GM12891 (cell line): Measurements from ENCODE around the gene RTN4RL1.

ENCODE experiments used
- DNase-seq: peaks from one replicate; pipeline ENCODE4 v3.0.0; 2011; ENCODE audit warnings: low spot score; ENCODE audit not compliant: insufficient read length
- FAIRE-seq: peaks from 2 replicates; lab custom pipeline; 2011; peaks lifted over from hg19 to GRCh38; lab: Jason Lieb, UNC
- PAX5 ChIP-seq: IDR thresholded peaks from 2 replicates; pipeline ENCODE4 v1.6.1; 2011; ENCODE audit warnings: low read length, moderate library complexity, mild to moderate bottlenecking; ENCODE audit not compliant: insufficient read depth, severe bottlenecking
- POLR2A ChIP-seq: IDR thresholded peaks from 2 replicates; pipeline ENCODE4 v1.6.1; 2011; ENCODE audit warnings: low read depth, low read length, control low read depth
- POLR2AphosphoS5 ChIP-seq: IDR thresholded peaks from 2 replicates; pipeline ENCODE4 v1.6.1; 2011; ENCODE audit warnings: low read depth, low read length, control low read depth
- POU2F2 ChIP-seq: IDR thresholded peaks from 2 replicates; pipeline ENCODE4 v1.6.1; 2011; ENCODE audit warnings: low read depth, mild to moderate bottlenecking, control low read depth, low read length, moderate library complexity
- SPI1 ChIP-seq: IDR thresholded peaks from 2 replicates; pipeline ENCODE4 v1.6.1; 2011; ENCODE audit warnings: low read depth, low read length, control low read depth
- TAF1 ChIP-seq: IDR thresholded peaks from 2 replicates; pipeline ENCODE4 v1.6.1; 2011; ENCODE audit warnings: low read depth, low read length, control low read depth

The RTN4RL1 gene

GRCh38 chr17:2059547-2060384 is 34.6 kb upstream of the RTN4RL1 start:
- TF ChIP-seq SPI1: no peak
- no peak for TF ChIP-seq POU2F2
- no peak; the same call in none of the 2 replicates for TF ChIP-seq POLR2AphosphoS5
- TF ChIP-seq TAF1: no peak
- no peak for TF ChIP-seq PAX5
- TF ChIP-seq POLR2A: no peak; the same call in none of the 2 replicates
- FAIRE-seq (no peak), DNase-seq (no peak)

- no peak for FAIRE-seq
- peak; percentile 70 for DNase-seq
- TF ChIP-seq POLR2A (0 out of 2 replicates have a peak, but pooled peaks have one; percentile 53), POU2F2 (peak; percentile 60; the same call in 1 of the 2 replicates), PAX5 (no peak), SPI1 (no peak), POLR2AphosphoS5 (peak; percentile 33), TAF1 (no peak)
These were observed 33.7 kb upstream of the RTN4RL1 start for GRCh38 chr17:2058586-2059546.

GRCh38 chr17:2057760-2058585 is 32.8 kb upstream of the RTN4RL1 start:
- FAIRE-seq (peak; percentile 97), DNase-seq (no peak)
- TF ChIP-seq SPI1: no peak
- peak; percentile 51; the same call in 1 of the 2 replicates for TF ChIP-seq POLR2AphosphoS5

GRCh38 chr17:2057175-2057759 is 32.1 kb upstream of the RTN4RL1 start:
- TF ChIP-seq POLR2A: no peak; the same call in 1 of the 2 replicates
- TF ChIP-seq TAF1: no peak
- TF ChIP-seq POLR2AphosphoS5: no peak; the same call in 1 of the 2 replicates
- TF ChIP-seq POU2F2: no peak
- TF ChIP-seq SPI1: no peak
- TF ChIP-seq PAX5: no peak
- DNase-seq (no peak), FAIRE-seq (no peak)

GRCh38 chr17:2056206-2057174 is 31.4 kb upstream of the RTN4RL1 start:
- DNase-seq (no peak), FAIRE-seq (peak; percentile 92)
- TF ChIP-seq POLR2A: peak; percentile 63; the same call in 1 of the 2 replicates
- TF ChIP-seq PAX5: no peak
- 0 out of 2 replicates have a peak, but pooled peaks have one; percentile 35 for TF ChIP-seq SPI1
- peak; percentile 46; the same call in 1 of the 2 replicates for TF ChIP-seq POLR2AphosphoS5
- TF ChIP-seq TAF1: no peak
- TF ChIP-seq POU2F2: peak; percentile 57; the same call in 1 of the 2 replicates

GRCh38 chr17:2055292-2056205 is 30.4 kb upstream of the RTN4RL1 start:
- peak; percentile 62 for DNase-seq
- TF ChIP-seq POLR2AphosphoS5 (no peak; the same call in 1 of the 2 replicates), TAF1 (no peak), POLR2A (no peak; the same call in 1 of the 2 replicates), PAX5 (no peak), POU2F2 (no peak), SPI1 (no peak)
- FAIRE-seq: peak; percentile 82
